ENCODE data around the gene CACNA1I. TPM values are rescaled to one million over a fixed set of nuclear protein-coding genes. Genes with fewer than 3 reads are reported as not detected.

CACNA1I gene
- total RNA-seq, 1 donor from 2014 or later = 0.11 TPM

DNA sequence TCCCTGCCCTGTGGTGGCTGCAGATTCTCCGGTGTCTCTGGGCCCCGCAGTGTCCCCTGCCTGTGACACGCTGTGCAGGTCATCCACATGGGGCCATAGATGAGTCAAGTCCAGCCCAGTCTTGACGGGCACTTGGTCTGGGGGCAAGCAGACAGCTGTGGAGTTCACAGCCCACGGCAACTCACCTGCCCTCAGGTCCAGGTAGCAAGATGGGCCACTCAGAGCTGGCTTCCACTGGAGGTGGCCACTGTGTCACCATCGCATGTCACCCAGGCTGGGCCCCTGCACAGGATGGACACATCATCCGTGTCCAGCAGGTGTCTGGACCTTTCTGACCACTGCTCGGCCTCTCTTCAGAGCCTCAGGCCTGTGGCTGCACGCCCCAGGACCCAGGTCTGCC lies 109.9 kb downstream of the CACNA1I start:
- Histone ChIP-seq H3K36me3 (no peaks in the 10 kb centered on the region), H3K27ac (no peak overlapping the region), H3K79me2 (ENCODE audit: low read depth) (no peaks in the 10 kb centered on the region), H3K9ac (no peak overlapping the region), H3K27me3 (no peaks in the 10 kb centered on the region), H2AFZ (replicated peaks) (no peak overlapping the region), H3F3A (ENCODE audit: low read depth) (no peaks in the 10 kb centered on the region), H3K4me1 (no peaks in the 10 kb centered on the region), H3K9me3 (ENCODE audit: low read depth) (no peaks in the 10 kb centered on the region), H3K4me2 (no peak overlapping the region), H3K4me3 (no peak overlapping the region), H4K20me1 (ENCODE audit: low read depth) (no peaks in the 10 kb centered on the region)
- Mint-ChIP-seq H3K27me3 (ENCODE audit: insufficient read depth, low read depth) (peaks cover 2% of the 10 kb centered on the region), H3K4me3 (no peak overlapping the region), H3K36me3 (no peaks in the 10 kb centered on the region), H3K9me3 (no peaks in the 10 kb centered on the region), H3K4me1 (peaks cover 13% of the 10 kb centered on the region), H3K27ac (no peak overlapping the region)
- no peak for DNase-seq (ENCODE audit: low spot score)
- TF ChIP-seq EZH2phosphoT487 (IDR thresholded peaks at IDR 0.05) (no peak), EZH2 (IDR thresholded peaks at IDR 0.05) (no peak), CTCF (IDR thresholded peaks at IDR 0.05) (no peak)

DNA sequence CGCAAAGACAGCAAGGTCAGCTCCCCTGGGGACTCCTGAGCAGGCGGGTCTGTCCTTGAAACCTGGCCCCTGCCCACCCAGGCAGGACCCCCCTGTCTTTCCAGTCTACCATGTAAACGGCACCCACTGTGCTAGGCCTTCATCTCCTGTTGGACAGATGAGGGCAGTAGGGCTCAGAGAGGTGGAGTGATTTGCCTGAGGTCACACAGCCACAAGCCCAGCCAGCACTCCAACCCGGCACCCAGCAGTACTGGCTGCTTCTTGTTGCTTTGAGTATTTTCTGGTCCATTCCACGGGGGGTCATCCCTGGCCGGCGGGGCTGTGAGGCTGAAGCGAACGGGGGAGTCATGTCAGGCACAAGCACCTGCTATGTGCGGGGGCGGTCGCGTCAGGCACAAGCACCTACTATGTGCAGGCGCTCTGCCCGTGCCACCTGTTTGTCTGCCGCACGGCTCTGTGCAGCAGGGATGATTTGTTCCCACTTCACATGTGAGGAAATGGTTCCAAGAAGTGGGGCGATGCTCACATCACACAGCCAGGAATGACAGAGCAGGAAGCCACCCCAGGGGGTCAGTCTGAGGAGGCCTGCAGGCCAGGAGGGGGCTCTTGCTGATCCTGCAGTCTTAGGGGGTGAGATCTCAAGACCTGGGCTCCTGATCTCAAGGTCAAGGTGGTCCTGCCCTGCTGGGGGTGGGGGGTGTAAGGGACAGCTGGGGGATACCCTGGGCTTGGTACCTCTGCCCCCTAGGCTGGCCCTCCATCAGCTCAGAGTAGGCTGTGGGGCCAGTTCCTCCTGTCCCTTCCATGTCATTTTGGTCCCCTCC lies 110.7 kb downstream of the CACNA1I start:
- H3K36me3 Mint-ChIP-seq = no peaks in the 10 kb centered on the region
- no peaks in the 10 kb centered on the region for H3F3A ChIP-seq (ENCODE audit: low read depth)
- H3K9ac ChIP-seq = no peak overlapping the region
- H3K9me3 Mint-ChIP-seq = no peaks in the 10 kb centered on the region
- no peaks in the 10 kb centered on the region for H4K20me1 ChIP-seq (ENCODE audit: low read depth)
- H3K27me3 ChIP-seq = no peaks in the 10 kb centered on the region
- H3K9me3 ChIP-seq (ENCODE audit: low read depth) = no peaks in the 10 kb centered on the region
- no peak overlapping the region for H3K4me3 ChIP-seq
- no peaks in the 10 kb centered on the region for H3K79me2 ChIP-seq (ENCODE audit: low read depth)
- no peaks in the 10 kb centered on the region for H3K36me3 ChIP-seq
- DNase-seq (ENCODE audit: low spot score) = no peak
- H3K4me3 Mint-ChIP-seq = no peak overlapping the region
- H3K27ac Mint-ChIP-seq = peak overlapping the region; percentile 76
- H3K27me3 Mint-ChIP-seq (ENCODE audit: insufficient read depth, low read depth) = peaks cover 2% of the 10 kb centered on the region
- no peak overlapping the region for H3K4me2 ChIP-seq
- H3K4me1 ChIP-seq = no peaks in the 10 kb centered on the region
- H3K27ac ChIP-seq = no peak overlapping the region
- H3K4me1 Mint-ChIP-seq = peaks cover 6% of the 10 kb centered on the region
- TF ChIP-seq EZH2 (IDR thresholded peaks at IDR 0.05) (no peak), CTCF (IDR thresholded peaks at IDR 0.05) (no peak), EZH2phosphoT487 (IDR thresholded peaks at IDR 0.05) (no peak)
- H2AFZ ChIP-seq (replicated peaks) = no peak overlapping the region

- no peak overlapping the region for H3K4me2 ChIP-seq
- no peaks in the 10 kb centered on the region for H3K9me3 ChIP-seq (ENCODE audit: low read depth)
- TF ChIP-seq EZH2phosphoT487 (IDR thresholded peaks at IDR 0.05) (no peak), CTCF (IDR thresholded peaks at IDR 0.05) (no peak)
- H3K27me3 ChIP-seq = no peaks in the 10 kb centered on the region
- no peaks in the 10 kb centered on the region for H4K20me1 ChIP-seq (ENCODE audit: low read depth)
- H3F3A ChIP-seq (ENCODE audit: low read depth) = no peaks in the 10 kb centered on the region
- no peaks in the 10 kb centered on the region for H3K4me1 ChIP-seq
- H3K27ac Mint-ChIP-seq = no peak overlapping the region
- H3K36me3 ChIP-seq = no peaks in the 10 kb centered on the region
- peaks cover 2% of the 10 kb centered on the region for H3K27me3 Mint-ChIP-seq (ENCODE audit: insufficient read depth, low read depth)
- H3K4me1 Mint-ChIP-seq = peaks cover 8% of the 10 kb centered on the region
- DNase-seq (ENCODE audit: low spot score) = no peak
- no peak overlapping the region for H2AFZ ChIP-seq (replicated peaks)
- no peak overlapping the region for H3K9ac ChIP-seq
- H3K36me3 Mint-ChIP-seq = no peaks in the 10 kb centered on the region
- no peak overlapping the region for H3K4me3 ChIP-seq
- no peaks in the 10 kb centered on the region for H3K79me2 ChIP-seq (ENCODE audit: low read depth)
- no peaks in the 10 kb centered on the region for H3K9me3 Mint-ChIP-seq
- H3K4me3 Mint-ChIP-seq = no peak overlapping the region
- no peak overlapping the region for H3K27ac ChIP-seq
These were observed 112.4 kb downstream of the CACNA1I start for GRCh38 chr22:39682994-39683393.
